H1 (cell line): ENCODE measurements around the gene CASK. TPM values are rescaled to one million over a fixed set of nuclear protein-coding genes. Genes with fewer than 3 reads are reported as not detected.

Experiments
- CTCF ChIA-PET: fragments of 300-600 bp; sonication (Branson Sonifier 250); formaldehyde crosslinking; loops from one replicate; lab custom pipeline; 2021; ENCODE audit not compliant: partially characterized antibody; lab: Charles Lee
- POLR2A ChIA-PET: fragments of 300-600 bp; sonication (Branson Sonifier 250); formaldehyde crosslinking; loops from one replicate; lab custom pipeline; 2021; ENCODE audit warnings: inconsistent platforms; ENCODE audit not compliant: partially characterized antibody; lab: Charles Lee
- DNase-seq, 2 experiments: peaks; one replicate each; pipeline versions ENCODE4 v3.0.0 to v3.0.0-alpha.2; 2010 to 2022; ENCODE audit warnings: low spot score in 2 of 2, low read depth in 1 of 2, mixed read lengths in 1 of 2
- FAIRE-seq: peaks from 2 replicates; lab custom pipeline; 2011; peaks lifted over from hg19 to GRCh38; lab: Jason Lieb, UNC
- H2AFZ ChIP-seq: 2 replicates; pipeline ENCODE4 v1.8.1; 2012; ENCODE audit warnings: low read length, inconsistent platforms
- H2AK5ac ChIP-seq: 2 replicates; pipeline ENCODE4 v1.6.1; 2013; ENCODE audit warnings: low read depth, low read length
- H2BK120ac ChIP-seq: replicated peaks from 2 replicates; pipeline ENCODE3; 2013; ENCODE audit warnings: low read depth, low read length, inconsistent platforms
- H2BK12ac ChIP-seq: 2 replicates; pipeline ENCODE4 v1.6.1; 2013; ENCODE audit warnings: low read depth, low read length
- H2BK15ac ChIP-seq: 2 replicates; pipeline ENCODE4 v1.6.1; 2013; ENCODE audit warnings: low read length
- H2BK20ac ChIP-seq: 2 replicates; pipeline ENCODE4 v1.6.1; 2013; ENCODE audit warnings: low read length
- H2BK5ac ChIP-seq: 2 replicates; pipeline ENCODE4 v1.6.1; 2013; ENCODE audit warnings: low read depth, low read length
- H3K14ac ChIP-seq: 2 replicates; pipeline ENCODE4 v1.6.1; 2013; ENCODE audit warnings: inconsistent platforms; ENCODE audit not compliant: insufficient read length
- H3K18ac ChIP-seq: 2 replicates; pipeline ENCODE4 v1.6.1; 2013; ENCODE audit warnings: low read length; ENCODE audit errors: extremely low read depth
- H3K23ac ChIP-seq: 2 replicates; pipeline ENCODE4 v1.6.1; 2013; ENCODE audit warnings: inconsistent platforms; ENCODE audit not compliant: insufficient read length
- H3K23me2 ChIP-seq: 2 replicates; pipeline ENCODE4 v1.6.1; 2013; ENCODE audit warnings: low read depth, low read length
- H3K27ac ChIP-seq: 2 replicates; pipeline ENCODE4 v1.6.1; 2011; ENCODE audit warnings: low read depth, low read length, inconsistent platforms
- H3K27me3 ChIP-seq, 4 experiments: replicated peaks in 1 of 4; 1 replicate in 1 of 4; 2 replicates in 3 of 4; pipeline versions ENCODE4 v1.6.1 to v1.8.1; 2011 to 2013; ENCODE audit warnings: low read length in 3 of 4, mild to moderate bottlenecking in 3 of 4, inconsistent platforms in 2 of 4, mixed read lengths in 2 of 4, moderate library complexity in 1 of 4; ENCODE audit not compliant: control insufficient read depth in 3 of 4, insufficient read depth in 3 of 4; ENCODE audit errors: extremely low read depth in 1 of 4
- H3K36me3 ChIP-seq, 4 experiments: 2 replicates each; pipeline versions ENCODE4 v1.6.1 to v1.8.1; 2011 to 2013; ENCODE audit warnings: mild to moderate bottlenecking in 4 of 4, low read length in 3 of 4, moderate library complexity in 2 of 4, control low read depth in 1 of 4, inconsistent platforms in 1 of 4; ENCODE audit not compliant: insufficient read depth in 4 of 4, control insufficient read depth in 2 of 4
- H3K4ac ChIP-seq: replicated peaks from 2 replicates; pipeline ENCODE3; 2013; ENCODE audit warnings: low read length, low read depth, mixed read lengths, inconsistent platforms; ENCODE audit not compliant: insufficient read length
- H3K4me1 ChIP-seq, 4 experiments: replicated peaks in 1 of 4; 1 replicate in 1 of 4; 2 replicates in 3 of 4; pipeline versions ENCODE4 v1.6.1 to v1.8.1; 2011 to 2013; ENCODE audit warnings: low read length in 3 of 4, inconsistent platforms in 2 of 4, mixed read lengths in 1 of 4; ENCODE audit not compliant: insufficient read depth in 4 of 4, control insufficient read depth in 3 of 4
- H3K4me2 ChIP-seq, 2 experiments: 2 replicates each; pipeline versions ENCODE4 v1.6.1 to v1.8.1; 2011 to 2013; ENCODE audit warnings: low read depth in 2 of 2, low read length in 2 of 2, control low read depth in 1 of 2, inconsistent platforms in 1 of 2, mild to moderate bottlenecking in 1 of 2; ENCODE audit not compliant: insufficient read depth in 1 of 2
- H3K4me3 ChIP-seq, 4 experiments: fragments of 200-600, 300-600 bp in 1 of 4; sonication (generic), shearing (Covaris generic), sonication (Bioruptor Twin) in 1 of 4; 2 replicates each; pipeline versions ENCODE4 v1.5.1 to v1.8.1; 2011 to 2016; ENCODE audit warnings: low read length in 4 of 4, low read depth in 3 of 4, control low read depth in 2 of 4, inconsistent platforms in 2 of 4, mild to moderate bottlenecking in 2 of 4, mixed read lengths in 1 of 4, moderate library complexity in 1 of 4; ENCODE audit not compliant: insufficient read depth in 2 of 4; ENCODE audit errors: extremely low read depth in 1 of 4
- H3K56ac ChIP-seq: replicated peaks from 2 replicates; pipeline ENCODE3; 2013; ENCODE audit warnings: low read depth, mild to moderate bottlenecking, mixed read lengths, low read length, inconsistent platforms; ENCODE audit not compliant: insufficient read length
- H3K79me1 ChIP-seq: 2 replicates; pipeline ENCODE4 v1.6.1; 2013; ENCODE audit warnings: low read depth, low read length, control low read depth
- H3K79me2 ChIP-seq, 2 experiments: 2 replicates each; pipeline versions ENCODE4 v1.6.1 to v1.8.1; 2012 to 2013; ENCODE audit warnings: low read length in 2 of 2, mild to moderate bottlenecking in 2 of 2, inconsistent platforms in 1 of 2; ENCODE audit not compliant: insufficient read depth in 2 of 2, control insufficient read depth in 1 of 2
- H3K9ac ChIP-seq, 4 experiments: replicated peaks in 1 of 4; 1 replicate in 1 of 4; 2 replicates in 3 of 4; pipeline versions ENCODE4 v1.6.1 to v1.8.1; 2011 to 2013; ENCODE audit warnings: low read depth in 3 of 4, low read length in 3 of 4, control low read depth in 2 of 4, mild to moderate bottlenecking in 2 of 4, moderate library complexity in 2 of 4, inconsistent platforms in 1 of 4; ENCODE audit errors: extremely low read depth in 1 of 4
- H3K9me3 ChIP-seq, 2 experiments: 2 replicates each; pipeline versions ENCODE4 v1.6.1 to v1.8.1; 2012 to 2013; ENCODE audit warnings: mild to moderate bottlenecking in 2 of 2, moderate library complexity in 2 of 2, control low read depth in 1 of 2, inconsistent platforms in 1 of 2, low read depth in 1 of 2, low read length in 1 of 2, mixed read lengths in 1 of 2; ENCODE audit not compliant: insufficient read depth in 2 of 2
- H4K20me1 ChIP-seq, 2 experiments: replicated peaks in 1 of 2; 2 replicates each; pipeline versions ENCODE3 to v1.8.1; 2011 to 2013; ENCODE audit warnings: inconsistent platforms in 2 of 2, low read length in 2 of 2, mild to moderate bottlenecking in 1 of 2; ENCODE audit not compliant: insufficient read depth in 2 of 2, control insufficient read depth in 1 of 2
- H4K5ac ChIP-seq: 2 replicates; pipeline ENCODE4 v1.6.1; 2013; ENCODE audit warnings: low read length, low read depth, mixed read lengths, inconsistent platforms; ENCODE audit not compliant: insufficient read length
- H4K8ac ChIP-seq: 2 replicates; pipeline ENCODE4 v1.8.0; 2013; ENCODE audit warnings: mild to moderate bottlenecking, moderate library complexity, low read length, inconsistent platforms; ENCODE audit not compliant: insufficient read depth; ENCODE audit errors: extremely low read depth
- H4K91ac ChIP-seq: replicated peaks from 2 replicates; pipeline ENCODE3; 2013; ENCODE audit warnings: low read length, mixed read lengths, inconsistent platforms; ENCODE audit not compliant: insufficient read length
- GTF2F1 ChIP-seq: IDR thresholded peaks from 2 replicates; pipeline ENCODE4 v1.6.1; 2012; ENCODE audit warnings: low read depth, low read length, improper control_type of control experiment, borderline replicate concordance
- HDAC2 ChIP-seq, 2 experiments: fragments of 300-600 bp in 1 of 2; sonication (generic) in 1 of 2; IDR thresholded peaks; 2 replicates each; pipeline ENCODE4 v1.6.1; 2011 to 2012; ENCODE audit warnings: low read depth in 2 of 2, low read length in 2 of 2, mild to moderate bottlenecking in 2 of 2, moderate library complexity in 2 of 2, borderline replicate concordance in 1 of 2, inconsistent platforms in 1 of 2
- MAFK ChIP-seq: IDR thresholded peaks from 2 replicates; pipeline ENCODE4 v1.6.1; 2012; ENCODE audit warnings: low read depth, mild to moderate bottlenecking, improper control_type of control experiment, low read length
- SRF ChIP-seq: IDR thresholded peaks from 2 replicates; pipeline ENCODE4 v1.6.1; 2011; ENCODE audit warnings: mild to moderate bottlenecking, low read depth, low read length, moderate library complexity
- YY1 ChIP-seq: IDR thresholded peaks from 2 replicates; pipeline ENCODE4 v1.6.1; 2011; ENCODE audit warnings: low read depth, mild to moderate bottlenecking, low read length
- WGBS, 2 experiments: shearing (Covaris generic) in 1 of 2; methylation state at CpG; one replicate each; pipeline versions ENCODE4 v1.1.6 to v1.1.7; 2013 to 2015; ENCODE audit warnings: low lambda C conversion rate in 2 of 2, mixed read lengths in 2 of 2, inconsistent platforms in 1 of 2, low coverage in 1 of 2, missing lambda C conversion rate in 1 of 2; ENCODE audit not compliant: insufficient replicate concordance in 2 of 2, insufficient coverage in 1 of 2, insufficient read length in 1 of 2; ENCODE audit errors: extremely low coverage in 1 of 2, missing lambda C conversion rate in 1 of 2; 5-methylcytosine and 5-hydroxymethylcytosine counted together
- polyA plus RNA-seq, 7 experiments: library from polyadenylated mRNA; depleted of rRNA in 3 of 7; stranded (reverse) in 5 of 7; unstranded in 2 of 7; fragments of >200 nt in 5 of 7; fragments of 200-250 nt in 2 of 7; gene quantifications; 1 replicate in 5 of 7; 2 replicates in 1 of 7; 4 replicates in 1 of 7; pipeline versions ENCODE4 v1.2.1 to v1.2.3, GENCODE V29; 2011 to 2013; ENCODE audit warnings: missing spikeins in 2 of 7, mixed read lengths in 2 of 7
- total RNA-seq: library from RNA; stranded (reverse); fragmentation: NEBNext Ultra II Directional; extraction: Animal tissue kit (Norgen Biotek cat#: 25700); gene quantifications from 2 replicates; pipeline ENCODE4 v1.2.1, GENCODE V29; 2021

CASK gene
- total and polyA plus RNA-seq, 2 of the 8 experiments (the other 6 are each of a cell fraction or from before 2014, with no cell fraction given), result 21.6 to 55.1 TPM

DNA sequence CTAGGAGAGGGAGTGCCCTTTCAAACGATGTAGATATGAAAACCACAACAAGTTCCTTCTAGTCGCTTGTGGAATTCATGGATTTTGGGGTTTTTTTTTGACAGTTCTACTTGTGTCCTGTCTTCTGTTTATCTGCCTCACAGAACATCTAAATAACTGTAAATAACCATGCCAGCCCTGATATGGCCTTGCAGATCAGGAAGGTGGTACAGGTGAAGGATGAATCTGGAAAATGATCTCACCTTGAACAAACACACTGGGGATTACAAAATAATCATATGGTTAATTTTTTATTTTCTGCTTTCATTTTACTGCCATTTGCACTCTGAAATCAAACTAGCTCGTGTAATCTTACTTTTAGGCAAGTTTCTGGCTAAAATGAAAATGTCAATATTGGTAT lies 162.2 kb downstream of the CASK start:
- Histone ChIP-seq H3K27ac (no peak overlapping the region), H2BK12ac (no peak overlapping the region), H3K18ac (no peak overlapping the region), H3K27me3 (no peaks in the 10 kb centered on the region), H3K23ac (no peak overlapping the region), H3K4ac (no peak overlapping the region), H2BK5ac (no peak overlapping the region), H3K23me2 (no peaks in the 10 kb centered on the region), H3K79me2 (no peaks in the 10 kb centered on the region), H4K5ac (no peak overlapping the region), H2BK15ac (no peak overlapping the region), H4K8ac (no peak overlapping the region), H3K9ac (no peak overlapping the region), H3K36me3 (no peaks in the 10 kb centered on the region; a peak in 1 of 8 replicates), H3K56ac (no peak overlapping the region), H3K79me1 (no peaks in the 10 kb centered on the region), H4K91ac (no peak overlapping the region), H3K4me2 (no peak overlapping the region), H2AFZ (no peak overlapping the region), H3K9me3 (no peaks in the 10 kb centered on the region), H2BK120ac (no peak overlapping the region), H2BK20ac (no peak overlapping the region), H3K4me3 (no peak overlapping the region), H3K4me1 (no peaks in the 10 kb centered on the region; a peak in 2 of 7 replicates), H2AK5ac (no peak overlapping the region), H3K14ac (no peak overlapping the region), H4K20me1 (peaks cover 0 to 1% of the 10 kb centered on the region in 2 experiments)
- TF ChIP-seq HDAC2 (IDR thresholded peaks at IDR 0.05; ENCODE audit: borderline replicate concordance in 1 of 2, low read depth in 2 of 2, low read length in 2 of 2) (no peak), GTF2F1 (no peak), MAFK (no peak), YY1 (no peak), SRF (no peak)
- POLR2A ChIA-PET, result no interaction called here
- CTCF ChIA-PET, result interaction anchor here (0.9 to 1.4 kb wide), 2 partner anchors 25 to 43 kb away, joined by 3 read pairs; no protein-coding TSS in a partner anchor
- FAIRE-seq (no peak), DNase-seq (no peak)
- WGBS, 2 experiments, result 93% methylated on average over 3 of the region's 3 CpGs; no CpG with 5 or more reads in 1 of the 2 experiments
